Calu3 (cell line): ENCODE measurements around the gene CHAT. TPM values are rescaled to one million over a fixed set of nuclear protein-coding genes. Genes with fewer than 3 reads are reported as not detected.

Source experiments
- BruUV-seq: library from RNA; stranded (reverse); fragments of 400-500 nt; replicated peaks from 2 replicates; lab custom pipeline; 2021; lab: Mats Ljungman, UMichigan
- CTCF ChIA-PET: fragments of 300-600 bp; sonication (Branson Sonifier 250); formaldehyde crosslinking; loops from one replicate; lab custom pipeline; 2022; ENCODE audit warnings: antibody characterized with exemption; lab: Charles Lee
- DNase-seq: peaks from one replicate; pipeline ENCODE4 v3.0.0; 2022
- H3K27ac Mint-ChIP-seq: one replicate; pipeline ENCODE4 v1.8.0; 2022; ENCODE audit warnings: mixed read lengths; ENCODE audit not compliant: unreplicated experiment
- H3K27me3 Mint-ChIP-seq: one replicate; pipeline ENCODE4 v1.8.0; 2022; ENCODE audit warnings: mixed read lengths; ENCODE audit not compliant: unreplicated experiment
- H3K36me3 Mint-ChIP-seq: one replicate; pipeline ENCODE4 v1.8.0; 2022; ENCODE audit warnings: mild to moderate bottlenecking, moderate library complexity, mixed read lengths; ENCODE audit not compliant: insufficient read depth, unreplicated experiment
- H3K4me1 Mint-ChIP-seq: one replicate; pipeline ENCODE4 v1.8.0; 2022; ENCODE audit warnings: mild to moderate bottlenecking, low read depth, mixed read lengths; ENCODE audit not compliant: unreplicated experiment
- H3K4me3 Mint-ChIP-seq: one replicate; pipeline ENCODE4 v1.8.0; 2022; ENCODE audit warnings: mild to moderate bottlenecking, low read depth, moderate library complexity, mixed read lengths; ENCODE audit not compliant: unreplicated experiment
- H3K9me3 Mint-ChIP-seq: one replicate; pipeline ENCODE4 v1.8.0; 2022; ENCODE audit warnings: low read depth, mixed read lengths; ENCODE audit not compliant: unreplicated experiment
- intact Hi-C: fragments of 100-400 bp; cut with micrococcal nuclease; formaldehyde crosslinking; loops from one replicate; pipeline ENCODE4 v1.10.0; 2022; ENCODE audit not compliant: unreplicated experiment
- total RNA-seq: library from RNA; stranded (reverse); gene quantifications from 2 replicates; pipeline ENCODE4 v1.2.3, GENCODE V29; 2022
- TF ChIP-seq, protein P1 (sequence below): fragments of 200-600 bp; IDR thresholded peaks from one replicate; pipeline ENCODE4 v1.8.0; 2022; ENCODE audit warnings: antibody characterized with exemption; ENCODE audit not compliant: unreplicated experiment

Gene CHAT
- total RNA-seq, 1 experiment from 2014 or later: not detected

DNA sequence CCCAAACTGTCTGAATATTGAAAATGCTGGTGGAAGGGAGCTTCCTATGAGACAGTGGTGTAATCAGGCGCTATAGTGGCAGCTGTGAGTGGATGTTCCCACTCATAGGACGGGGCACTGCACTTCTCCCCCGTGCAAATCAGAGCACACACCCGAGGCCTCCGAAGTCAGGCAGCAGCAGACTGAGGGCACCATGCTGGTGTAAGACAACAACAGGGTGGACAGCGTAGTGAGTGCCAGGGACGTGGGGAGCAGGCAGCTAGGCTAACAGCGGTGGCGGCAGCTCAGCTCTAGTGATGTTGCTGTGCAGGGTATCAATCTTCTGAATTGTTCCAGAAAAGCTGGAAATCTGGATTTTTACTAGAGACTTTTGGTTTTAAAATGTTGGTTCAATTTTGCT, 84.8 kb downstream of the CHAT start:
- no peak overlapping the region for H3K4me3 Mint-ChIP-seq
- no peaks in the 10 kb centered on the region for H3K9me3 Mint-ChIP-seq
- no peaks in the 10 kb centered on the region for H3K36me3 Mint-ChIP-seq
- TF ChIP-seq, protein P1, sequence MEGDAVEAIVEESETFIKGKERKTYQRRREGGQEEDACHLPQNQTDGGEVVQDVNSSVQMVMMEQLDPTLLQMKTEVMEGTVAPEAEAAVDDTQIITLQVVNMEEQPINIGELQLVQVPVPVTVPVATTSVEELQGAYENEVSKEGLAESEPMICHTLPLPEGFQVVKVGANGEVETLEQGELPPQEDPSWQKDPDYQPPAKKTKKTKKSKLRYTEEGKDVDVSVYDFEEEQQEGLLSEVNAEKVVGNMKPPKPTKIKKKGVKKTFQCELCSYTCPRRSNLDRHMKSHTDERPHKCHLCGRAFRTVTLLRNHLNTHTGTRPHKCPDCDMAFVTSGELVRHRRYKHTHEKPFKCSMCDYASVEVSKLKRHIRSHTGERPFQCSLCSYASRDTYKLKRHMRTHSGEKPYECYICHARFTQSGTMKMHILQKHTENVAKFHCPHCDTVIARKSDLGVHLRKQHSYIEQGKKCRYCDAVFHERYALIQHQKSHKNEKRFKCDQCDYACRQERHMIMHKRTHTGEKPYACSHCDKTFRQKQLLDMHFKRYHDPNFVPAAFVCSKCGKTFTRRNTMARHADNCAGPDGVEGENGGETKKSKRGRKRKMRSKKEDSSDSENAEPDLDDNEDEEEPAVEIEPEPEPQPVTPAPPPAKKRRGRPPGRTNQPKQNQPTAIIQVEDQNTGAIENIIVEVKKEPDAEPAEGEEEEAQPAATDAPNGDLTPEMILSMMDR: no peak
- BruUV-seq: no TSS peak
- CTCF ChIA-PET: no interaction called here
- intact Hi-C loops: no loop called here
- no peaks in the 10 kb centered on the region for H3K4me1 Mint-ChIP-seq
- DNase-seq: no peak
- H3K27ac Mint-ChIP-seq: no peak overlapping the region
- H3K27me3 Mint-ChIP-seq: peaks cover 83% of the 10 kb centered on the region

DNA sequence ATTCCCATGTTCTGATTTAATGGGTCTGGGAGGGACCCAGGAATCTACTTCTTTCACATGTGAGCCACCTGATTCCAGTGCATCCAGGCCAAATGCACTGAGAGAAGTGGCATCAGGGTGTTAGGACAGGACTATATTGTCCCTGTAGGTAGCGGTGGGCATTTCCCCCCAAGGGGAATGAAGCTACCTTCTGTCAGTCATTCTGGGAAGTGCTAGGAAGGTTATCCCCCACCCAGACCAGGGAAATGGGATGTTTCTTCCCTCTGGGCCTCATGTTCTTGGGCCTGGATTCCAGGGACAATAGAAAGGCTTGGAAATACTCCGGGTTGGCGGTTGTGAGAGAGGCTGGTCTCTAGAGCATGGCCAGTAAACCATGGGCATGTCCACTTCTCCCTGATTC, 86.4 kb downstream of the CHAT start:
- H3K36me3 Mint-ChIP-seq: no peaks in the 10 kb centered on the region
- no peak for DNase-seq
- BruUV-seq: no TSS peak
- H3K4me3 Mint-ChIP-seq: no peak overlapping the region
- H3K27ac Mint-ChIP-seq: no peak overlapping the region
- TF ChIP-seq, protein P1: no peak
- H3K9me3 Mint-ChIP-seq: no peaks in the 10 kb centered on the region
- peaks cover 88% of the 10 kb centered on the region for H3K27me3 Mint-ChIP-seq
- CTCF ChIA-PET: no interaction called here
- no peaks in the 10 kb centered on the region for H3K4me1 Mint-ChIP-seq
- intact Hi-C loops: no loop called here

DNA sequence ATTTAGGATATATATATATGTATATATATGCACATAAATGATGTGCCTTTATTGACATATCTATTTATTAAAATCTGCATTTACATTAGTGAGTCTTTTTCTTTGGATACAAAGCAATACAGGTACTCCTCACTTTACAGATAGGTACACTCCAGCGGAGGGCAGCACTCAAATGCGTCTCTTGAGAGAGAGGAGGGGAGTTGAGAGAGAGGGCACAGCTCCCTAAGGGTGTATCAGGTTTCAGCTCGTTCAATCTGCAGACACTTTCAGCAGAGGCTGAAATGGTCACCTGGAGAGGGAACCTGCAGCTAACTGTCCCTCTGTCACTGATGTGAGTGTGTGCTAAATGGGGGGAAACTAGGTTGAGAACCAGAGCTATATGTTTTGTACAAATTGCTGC, 87.2 kb downstream of the CHAT start:
- CTCF ChIA-PET: no interaction called here
- no peaks in the 10 kb centered on the region for H3K4me1 Mint-ChIP-seq
- no peaks in the 10 kb centered on the region for H3K9me3 Mint-ChIP-seq
- no peak for DNase-seq
- no peaks in the 10 kb centered on the region for H3K36me3 Mint-ChIP-seq
- H3K4me3 Mint-ChIP-seq: no peak overlapping the region
- H3K27ac Mint-ChIP-seq: no peak overlapping the region
- no TSS peak for BruUV-seq
- intact Hi-C loops: no loop called here
- TF ChIP-seq, protein P1: no peak
- H3K27me3 Mint-ChIP-seq: peaks cover 91% of the 10 kb centered on the region

DNA sequence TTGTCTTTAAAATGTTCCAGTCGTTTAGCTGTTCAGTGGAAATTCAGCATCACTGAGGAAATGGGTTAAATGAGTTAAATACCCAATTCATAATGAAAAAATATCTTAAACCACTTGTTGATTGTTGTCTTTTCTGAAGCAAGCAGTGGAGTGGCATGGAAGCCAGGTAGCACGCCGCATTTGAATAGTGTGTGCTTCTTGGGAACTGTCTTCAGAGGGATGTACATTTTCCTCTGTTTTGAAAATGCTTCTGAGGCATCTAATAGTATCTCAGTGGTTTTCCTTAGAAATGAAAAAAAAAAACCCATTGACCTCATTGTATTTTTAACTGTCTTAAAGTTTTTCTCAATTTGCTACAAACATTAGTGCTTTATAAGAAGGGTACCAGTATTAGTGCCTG, 93.7 kb downstream of the CHAT start:
- DNase-seq: no peak
- H3K9me3 Mint-ChIP-seq: no peaks in the 10 kb centered on the region
- no peak overlapping the region for H3K27ac Mint-ChIP-seq
- TF ChIP-seq, protein P1: no peak
- H3K4me1 Mint-ChIP-seq: no peaks in the 10 kb centered on the region
- intact Hi-C loops: no loop called here
- CTCF ChIA-PET: no interaction called here
- H3K36me3 Mint-ChIP-seq: no peaks in the 10 kb centered on the region
- no peak overlapping the region for H3K4me3 Mint-ChIP-seq
- peaks cover 96% of the 10 kb centered on the region for H3K27me3 Mint-ChIP-seq
- no TSS peak for BruUV-seq
